ENCODE measurements around the gene RSPH4A.

DNA sequence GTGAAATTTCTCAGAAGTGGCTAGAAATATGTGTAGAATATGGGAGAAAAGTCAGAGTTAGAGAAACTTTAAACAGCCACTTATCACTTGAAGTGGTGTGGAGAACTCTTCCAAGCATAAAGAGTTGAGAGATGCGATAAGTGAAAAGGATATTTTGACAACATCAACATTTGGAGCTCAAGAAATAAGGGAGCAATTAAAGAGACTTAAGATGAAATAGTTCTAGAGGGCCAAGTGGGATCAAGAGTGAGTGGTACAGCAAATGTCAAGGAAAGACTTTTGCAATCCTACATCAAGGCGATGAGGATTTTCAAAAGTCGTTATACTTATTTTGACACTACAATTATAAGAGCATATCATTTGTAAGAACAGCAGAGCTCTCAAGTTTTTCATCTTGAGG is 9.6 kb downstream of the RSPH4A start:
- no peak for TF ChIP-seq EZH2 (IDR thresholded peaks at IDR 0.05; ENCODE audit: insufficient read depth, poor library complexity, severe bottlenecking)
- no peak for TF ChIP-seq EZH2phosphoT487 (IDR thresholded peaks at IDR 0.05; ENCODE audit: insufficient read depth, low read depth)
